ENCODE data around the gene CD209. TPM values are rescaled to one million over a fixed set of nuclear protein-coding genes. Genes with fewer than 3 reads are reported as not detected.

The CD209 gene
- total and polyA plus RNA-seq, 2 donors = 5.3 to 6.2 TPM

DNA sequence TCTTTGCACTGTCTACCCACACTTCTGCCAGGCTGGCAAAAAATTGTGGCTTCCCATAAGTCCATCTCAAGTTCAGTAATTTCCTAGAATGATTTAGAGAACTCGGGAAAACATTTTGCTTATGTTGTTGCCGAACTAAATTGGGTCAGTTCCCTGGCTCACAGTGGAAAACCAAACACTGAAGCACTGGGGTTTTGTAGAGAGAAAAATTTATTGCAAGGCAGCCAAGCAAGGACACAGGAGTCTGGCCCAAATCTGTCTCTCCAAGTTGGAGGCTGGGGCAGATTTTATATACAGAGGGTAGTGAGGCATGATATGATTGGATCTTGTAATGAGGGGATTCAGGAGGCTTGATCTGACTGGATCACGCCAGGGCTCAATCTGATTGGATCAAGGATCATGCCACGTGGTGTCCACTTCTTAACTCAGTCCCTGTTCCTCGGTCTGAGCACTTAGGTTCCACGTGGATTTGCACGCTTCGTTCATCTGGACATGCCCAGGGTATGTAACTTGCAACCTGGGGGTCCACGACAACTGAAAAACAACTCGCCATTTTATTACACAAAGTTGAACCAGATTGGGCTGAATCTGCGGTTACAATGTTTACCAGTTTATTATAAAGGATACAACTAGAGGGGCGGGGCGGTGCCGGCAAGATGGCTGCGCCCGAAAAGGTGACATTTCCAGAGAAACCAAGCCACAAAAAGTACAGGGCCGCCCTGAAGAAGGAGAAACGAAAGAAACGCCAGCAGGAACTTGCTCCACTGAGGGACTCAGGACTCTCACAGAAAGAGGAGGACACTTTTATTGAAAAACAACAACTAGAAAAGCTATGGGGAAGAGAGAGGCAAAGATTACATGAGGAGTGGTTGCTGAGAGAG, 7.3 kb downstream of the CD209 start:
- H3K4me3 ChIP-seq (ENCODE audit: low read depth, low read length) = no peak overlapping the region
- no peaks in the 10 kb centered on the region for H3K36me3 ChIP-seq (ENCODE audit: insufficient read depth)
- WGBS = 80% methylated on average over 19 of the region's 19 CpGs
- H3K27ac ChIP-seq (ENCODE audit: low read depth) = no peak overlapping the region
- DNase-seq (ENCODE audit: extremely low spot score) = no peak
- H3K4me1 ChIP-seq (ENCODE audit: insufficient read depth) = no peaks in the 10 kb centered on the region

DNA sequence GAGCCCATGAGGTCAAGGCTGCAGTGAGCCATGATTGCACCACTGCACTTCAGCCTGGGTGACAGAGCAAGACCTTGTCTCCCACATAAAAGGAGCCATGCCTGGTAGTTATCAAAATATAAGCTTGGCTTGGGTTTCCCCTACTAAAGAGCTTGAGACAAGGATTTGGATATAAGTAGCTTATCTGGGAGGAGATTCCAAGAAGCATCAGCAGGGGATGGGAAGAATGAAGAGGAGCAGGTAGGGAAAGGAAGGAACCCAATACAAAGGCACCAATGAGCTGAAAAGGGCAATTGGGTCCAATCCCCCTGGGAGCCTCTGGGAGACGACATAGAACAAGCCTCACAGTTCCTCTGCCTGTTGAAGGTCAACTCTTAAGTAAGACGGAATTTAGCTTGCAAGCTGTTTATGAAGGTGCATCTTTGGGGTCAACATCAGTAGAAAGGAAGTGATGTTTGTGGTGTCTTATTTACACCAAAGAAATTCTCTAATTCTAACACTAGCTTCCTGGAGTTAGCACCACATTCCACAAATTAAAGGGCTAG, 8.1 kb downstream of the CD209 start:
- no peaks in the 10 kb centered on the region for H3K4me1 ChIP-seq (ENCODE audit: insufficient read depth)
- no peaks in the 10 kb centered on the region for H3K36me3 ChIP-seq (ENCODE audit: insufficient read depth)
- H3K27ac ChIP-seq (ENCODE audit: low read depth) = no peak overlapping the region
- no peak overlapping the region for H3K4me3 ChIP-seq (ENCODE audit: low read depth, low read length)
- 41% methylated on average over 2 of the region's 2 CpGs for WGBS
- DNase-seq (ENCODE audit: extremely low spot score) = no peak

DNA sequence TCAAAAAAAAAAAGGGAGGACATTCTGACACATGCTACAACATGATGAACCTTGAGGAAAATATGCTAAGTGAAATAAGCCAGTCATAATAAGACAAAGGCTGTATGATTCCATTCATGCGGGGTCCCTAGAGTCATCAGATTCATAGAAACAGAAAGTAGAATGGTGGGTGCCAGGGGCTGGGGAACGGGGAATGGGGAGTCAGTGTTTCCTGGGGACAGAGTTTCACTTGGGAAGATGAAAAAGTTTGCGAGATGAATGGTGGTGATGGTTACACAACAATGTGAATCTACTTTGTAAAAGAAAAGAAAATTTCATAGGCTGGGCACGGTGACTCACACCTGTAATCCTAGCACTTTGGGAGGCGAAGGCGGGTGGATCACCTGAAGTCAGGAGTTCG, 9.3 kb downstream of the CD209 start:
- DNase-seq (ENCODE audit: extremely low spot score) = no peak
- H3K27ac ChIP-seq (ENCODE audit: low read depth) = no peak overlapping the region
- no peak overlapping the region for H3K4me3 ChIP-seq (ENCODE audit: low read depth, low read length)
- H3K4me1 ChIP-seq (ENCODE audit: insufficient read depth) = no peaks in the 10 kb centered on the region
- no peaks in the 10 kb centered on the region for H3K36me3 ChIP-seq (ENCODE audit: insufficient read depth)
- WGBS = 82% methylated on average over 7 of the region's 7 CpGs

DNA sequence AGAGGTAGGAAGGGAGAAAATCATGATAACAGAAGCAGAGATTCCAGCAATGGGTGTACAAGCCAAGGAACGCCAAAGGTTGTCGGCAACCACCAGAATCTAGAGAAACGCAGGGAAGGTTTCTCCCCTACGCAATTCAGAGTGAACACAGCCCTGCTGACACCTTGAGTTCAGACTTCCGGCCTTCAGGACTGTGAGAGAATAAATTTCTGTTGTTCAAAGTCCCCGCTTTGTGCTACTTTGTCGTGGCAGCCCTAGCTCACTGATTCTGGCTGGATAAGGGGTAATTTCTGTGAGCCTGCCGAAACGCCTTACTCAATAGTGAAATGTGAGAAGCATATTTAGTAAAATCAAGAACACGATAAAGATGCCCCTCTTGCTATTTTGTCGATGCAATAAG, 10.1 kb downstream of the CD209 start:
- H3K36me3 ChIP-seq (ENCODE audit: insufficient read depth) = no peaks in the 10 kb centered on the region
- H3K4me1 ChIP-seq (ENCODE audit: insufficient read depth) = no peaks in the 10 kb centered on the region
- WGBS = 78% methylated on average over 11 of the region's 11 CpGs
- DNase-seq (ENCODE audit: extremely low spot score) = no peak
- H3K4me3 ChIP-seq (ENCODE audit: low read depth, low read length) = no peak overlapping the region
- H3K27ac ChIP-seq (ENCODE audit: low read depth) = no peak overlapping the region

DNA sequence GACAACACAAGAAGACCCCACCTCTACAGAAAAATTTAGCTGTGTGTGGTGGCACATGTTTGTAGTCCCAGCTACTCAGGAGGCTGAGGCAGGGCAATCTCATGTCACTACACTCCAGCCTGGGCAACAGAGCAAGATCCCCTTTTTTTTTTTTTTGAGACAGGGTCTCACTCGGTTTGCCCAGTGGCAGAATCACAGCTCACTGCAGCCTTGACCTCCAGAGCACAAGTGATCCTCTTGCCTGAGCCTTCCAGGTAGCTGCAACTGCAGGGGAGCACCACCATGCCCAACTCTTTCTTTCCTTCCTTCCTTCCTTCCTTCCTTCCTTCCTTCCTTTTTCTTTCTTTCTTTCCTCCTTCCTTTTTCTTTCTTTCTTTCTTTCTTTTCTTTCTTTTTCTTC, 11.2 kb downstream of the CD209 start:
- no peak overlapping the region for H3K4me3 ChIP-seq (ENCODE audit: low read depth, low read length)
- no peaks in the 10 kb centered on the region for H3K4me1 ChIP-seq (ENCODE audit: insufficient read depth)
- H3K27ac ChIP-seq (ENCODE audit: low read depth) = no peak overlapping the region
- DNase-seq (ENCODE audit: extremely low spot score) = no peak
- no peaks in the 10 kb centered on the region for H3K36me3 ChIP-seq (ENCODE audit: insufficient read depth)
- WGBS = 41% methylated on average over 1 of the region's 1 CpG

DNA sequence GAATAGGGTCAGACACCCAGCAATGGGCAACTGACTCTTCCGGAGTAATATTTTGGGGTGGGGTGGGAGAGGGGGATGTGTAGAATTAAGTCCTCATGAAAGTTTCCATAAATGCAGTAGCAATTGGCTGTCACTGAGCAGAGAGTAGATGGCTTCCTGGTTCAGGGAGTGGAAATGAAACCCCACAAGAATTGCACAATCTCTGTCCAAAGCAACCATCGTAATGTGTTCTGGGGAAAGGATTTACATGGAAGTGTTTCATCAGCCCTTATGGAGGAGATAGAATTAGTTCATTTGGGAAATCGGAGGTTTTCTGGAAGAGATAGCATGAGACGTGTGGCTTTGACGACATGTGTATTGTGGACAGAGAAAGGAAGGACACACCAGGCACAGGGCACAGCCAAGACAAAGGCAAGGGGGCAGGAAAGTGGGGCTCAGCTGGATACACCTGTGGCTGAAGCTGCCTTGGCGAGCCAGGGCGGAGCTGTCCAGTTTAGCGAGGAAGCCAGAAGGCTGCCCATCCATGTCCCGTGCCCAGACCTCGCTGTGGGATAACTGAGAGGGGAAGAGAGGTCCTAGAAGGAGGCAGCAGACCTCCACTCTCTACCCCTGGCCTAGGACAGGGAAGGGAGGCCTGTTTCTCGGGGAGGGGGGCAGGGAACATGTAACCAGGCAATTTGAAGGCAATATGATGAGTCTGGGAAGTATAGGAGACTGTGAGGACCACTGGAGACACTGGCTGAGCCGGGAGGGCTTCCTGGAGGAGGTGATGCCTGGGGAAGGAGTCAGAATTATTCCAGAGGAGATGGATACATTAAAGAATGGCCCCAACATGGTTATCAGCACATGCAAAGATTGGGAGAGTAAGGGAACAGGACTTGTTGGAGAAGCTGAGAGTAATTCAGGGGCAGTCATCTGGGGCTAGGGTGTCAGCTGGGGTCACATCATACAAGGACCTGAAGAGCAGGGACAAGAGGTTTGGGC, 12.8 kb downstream of the CD209 start:
- Histone ChIP-seq H3K27ac (ENCODE audit: low read depth) (no peak overlapping the region), H3K4me1 (ENCODE audit: insufficient read depth) (no peaks in the 10 kb centered on the region), H3K4me3 (ENCODE audit: low read depth, low read length) (no peak overlapping the region), H3K36me3 (ENCODE audit: insufficient read depth) (no peaks in the 10 kb centered on the region)
- DNase-seq (ENCODE audit: extremely low spot score) = no peak
- WGBS = 51% methylated on average over 12 of the region's 12 CpGs

DNA sequence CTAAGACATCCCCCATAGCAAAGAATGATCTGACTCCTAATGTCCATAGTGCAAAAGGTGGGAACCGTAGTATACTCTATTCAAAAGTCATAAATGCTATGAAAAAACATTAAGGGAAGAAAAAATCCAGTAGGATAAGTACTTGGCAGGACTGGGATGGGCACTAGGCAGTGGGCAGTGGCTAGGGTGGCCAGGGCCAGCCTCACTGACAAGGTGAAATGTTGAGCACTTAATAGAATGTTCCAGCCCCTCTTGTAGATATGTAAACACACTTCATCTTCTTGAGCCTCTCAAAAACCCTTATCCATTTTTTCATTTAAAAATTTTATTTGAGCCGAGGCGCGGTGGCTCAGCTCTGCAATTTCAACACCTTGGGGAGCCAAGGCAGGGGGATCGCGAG, 14.0 kb downstream of the CD209 start:
- Histone ChIP-seq H3K36me3 (ENCODE audit: insufficient read depth) (no peaks in the 10 kb centered on the region), H3K4me3 (ENCODE audit: low read depth, low read length) (no peak overlapping the region), H3K4me1 (ENCODE audit: insufficient read depth) (no peaks in the 10 kb centered on the region), H3K27ac (ENCODE audit: low read depth) (no peak overlapping the region)
- no peak for DNase-seq (ENCODE audit: extremely low spot score)
- WGBS = 71% methylated on average over 6 of the region's 6 CpGs

DNA sequence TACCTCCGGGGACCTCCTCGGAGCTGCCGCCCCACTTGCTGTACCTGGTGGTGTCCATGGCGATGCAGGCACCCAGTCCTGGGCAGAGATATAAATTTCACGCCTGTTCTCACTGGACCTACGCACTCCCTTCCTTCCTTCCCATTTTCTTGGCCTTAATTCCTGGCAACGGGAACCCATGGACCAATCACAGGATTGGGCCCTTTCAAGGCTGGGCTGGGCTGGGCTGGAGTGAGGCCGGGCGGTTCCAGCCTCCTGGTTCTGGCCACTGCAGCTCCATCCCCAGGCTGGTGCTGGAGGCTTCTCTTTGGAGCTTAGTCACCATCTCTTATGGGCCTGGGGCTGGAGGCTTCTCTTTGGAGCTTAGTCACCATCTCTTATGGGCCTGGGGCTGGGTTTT, 15.3 kb downstream of the CD209 start, which contains the start of gene CLEC4G:
TSS of gene CLEC4G (minus strand) at position 66 of the 400 bp plus-strand sequence. CDS start at position 58, 8 bp downstream.
- Histone ChIP-seq H3K4me3 (ENCODE audit: low read depth, low read length) (no peak within 1 kb of the TSS), H3K4me1 (ENCODE audit: insufficient read depth) (no peaks in the 10 kb centered on the region), H3K27ac (ENCODE audit: low read depth) (no peak within 1 kb of the TSS), H3K36me3 (ENCODE audit: insufficient read depth) (no peaks in the 10 kb centered on the region)
- DNase-seq (ENCODE audit: extremely low spot score) = no peak
- WGBS = 57% methylated on average over 9 of the region's 9 CpGs

DNA sequence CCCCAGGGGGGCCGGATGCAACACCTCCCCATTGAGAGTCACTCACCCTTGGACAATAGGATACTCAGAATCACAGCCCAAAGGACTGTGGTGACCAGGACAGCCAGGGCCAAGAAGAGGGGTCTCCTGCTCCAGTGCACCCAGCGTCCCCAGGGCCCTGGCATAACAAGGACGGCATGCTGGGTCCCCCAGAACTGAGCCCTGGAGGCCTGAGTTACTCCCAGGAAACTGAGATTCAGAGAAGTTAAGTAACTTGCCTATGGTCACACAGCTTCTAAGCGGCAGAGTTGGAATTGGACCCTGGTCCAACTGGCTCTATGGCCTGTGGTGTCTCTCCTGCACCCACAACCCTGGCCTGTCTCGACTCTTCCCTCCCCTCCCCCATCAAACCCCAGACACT, 15.7 kb downstream of the CD209 start:
- H3K4me3 ChIP-seq (ENCODE audit: low read depth, low read length) = no peak overlapping the region
- no peaks in the 10 kb centered on the region for H3K4me1 ChIP-seq (ENCODE audit: insufficient read depth)
- WGBS = 73% methylated on average over 5 of the region's 5 CpGs
- H3K36me3 ChIP-seq (ENCODE audit: insufficient read depth) = no peaks in the 10 kb centered on the region
- no peak overlapping the region for H3K27ac ChIP-seq (ENCODE audit: low read depth)
- no peak for DNase-seq (ENCODE audit: extremely low spot score)

DNA sequence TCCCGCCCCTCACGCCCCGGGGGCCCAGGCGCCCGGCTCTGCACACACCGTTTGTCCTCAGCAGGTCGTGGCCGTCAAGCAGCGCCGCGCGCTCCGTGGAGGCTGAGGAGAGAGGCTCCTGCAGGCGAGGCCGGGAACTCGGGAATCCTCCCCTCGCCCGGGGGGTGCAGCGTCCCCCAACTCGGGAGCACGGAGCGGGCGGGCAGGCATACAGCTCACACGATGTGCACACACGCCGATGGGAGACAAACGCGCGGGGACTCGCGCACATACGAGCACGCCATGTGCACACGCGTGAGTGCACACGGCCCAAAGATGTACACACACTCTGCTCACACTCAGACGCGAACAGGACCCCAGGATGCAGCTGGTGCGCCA, 16.1 kb downstream of the CD209 start:
- no peak overlapping the region for H3K27ac ChIP-seq (ENCODE audit: low read depth)
- no peak overlapping the region for H3K4me3 ChIP-seq (ENCODE audit: low read depth, low read length)
- no peaks in the 10 kb centered on the region for H3K36me3 ChIP-seq (ENCODE audit: insufficient read depth)
- no peaks in the 10 kb centered on the region for H3K4me1 ChIP-seq (ENCODE audit: insufficient read depth)
- DNase-seq (ENCODE audit: extremely low spot score) = no peak
- 55% methylated on average over 39 of the region's 39 CpGs for WGBS

DNA sequence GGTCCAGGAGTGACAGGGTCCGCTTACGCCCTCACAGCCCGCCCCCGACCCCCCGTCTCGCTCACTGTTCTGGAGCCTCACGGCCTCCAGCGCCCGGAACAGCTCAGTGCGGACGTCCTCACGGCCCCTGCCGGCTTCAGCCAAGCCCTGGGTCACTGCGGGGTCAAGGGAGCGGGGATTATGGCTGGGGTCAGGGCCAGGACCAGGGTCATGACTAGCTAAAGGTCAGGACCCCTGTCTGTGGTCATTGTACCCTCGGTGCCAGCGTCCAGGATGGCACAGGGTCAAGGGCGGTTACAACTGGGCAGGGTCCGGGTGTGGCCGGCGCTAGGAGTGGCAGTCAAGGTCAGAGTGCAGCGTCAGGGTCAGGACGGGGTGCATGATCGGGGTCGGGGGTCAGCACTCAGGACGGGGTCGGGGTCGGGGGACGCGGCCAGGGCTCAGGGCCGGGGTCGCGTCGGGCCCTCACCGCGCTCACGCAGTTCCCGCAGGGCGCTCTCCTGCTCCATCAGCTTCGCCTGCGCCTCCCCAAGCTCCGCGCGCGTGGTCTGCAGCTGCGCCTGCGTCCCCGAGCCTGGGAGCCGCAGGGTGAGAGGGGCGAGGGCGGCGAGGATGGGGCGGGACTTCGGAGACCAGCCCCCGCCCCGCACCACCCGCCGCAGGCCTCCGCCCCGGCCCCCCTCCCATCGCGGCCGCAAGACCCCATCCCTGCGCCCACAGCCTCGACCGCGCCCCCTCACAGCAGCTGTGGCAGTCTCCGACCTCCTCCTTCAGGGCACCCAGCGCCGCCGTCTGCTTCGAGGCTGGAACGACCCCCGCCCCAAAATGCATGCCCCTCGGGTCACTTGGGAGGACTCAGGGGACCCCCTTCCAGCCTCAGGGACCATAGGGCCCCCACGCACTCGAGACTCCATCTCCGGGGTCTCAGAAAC, 16.8 kb downstream of the CD209 start:
- Histone ChIP-seq H3K27ac (ENCODE audit: low read depth) (no peak overlapping the region), H3K4me1 (ENCODE audit: insufficient read depth) (no peaks in the 10 kb centered on the region), H3K4me3 (ENCODE audit: low read depth, low read length) (no peak overlapping the region), H3K36me3 (ENCODE audit: insufficient read depth) (no peaks in the 10 kb centered on the region)
- 3% methylated on average over 78 of the region's 78 CpGs for WGBS
- no peak for DNase-seq (ENCODE audit: extremely low spot score)

DNA sequence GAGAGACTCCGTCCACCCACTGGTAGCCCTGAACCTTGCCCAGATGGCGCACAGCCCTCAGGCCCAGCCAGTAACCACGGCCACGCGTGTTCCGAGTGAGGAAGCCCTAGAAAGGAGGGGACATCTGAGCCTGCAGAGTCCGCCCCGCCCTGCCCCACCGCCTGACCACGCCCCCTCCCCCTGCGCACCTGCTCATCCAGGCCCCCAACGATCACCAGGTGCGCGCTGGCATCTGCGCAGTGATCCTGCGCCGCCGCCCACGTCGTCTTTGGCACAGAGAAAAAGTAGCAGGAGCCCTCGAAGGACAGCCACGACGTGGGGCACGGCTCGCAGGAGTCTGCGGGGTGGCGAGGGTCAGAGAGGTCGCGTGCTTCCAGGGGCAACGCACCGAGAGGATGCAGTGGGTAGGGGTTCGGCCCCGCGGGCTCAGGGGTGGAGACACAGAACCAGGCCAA, 17.5 kb downstream of the CD209 start:
- no peaks in the 10 kb centered on the region for H3K36me3 ChIP-seq (ENCODE audit: insufficient read depth)
- no peak overlapping the region for H3K27ac ChIP-seq (ENCODE audit: low read depth)
- no peak for DNase-seq (ENCODE audit: extremely low spot score)
- H3K4me1 ChIP-seq (ENCODE audit: insufficient read depth) = no peaks in the 10 kb centered on the region
- H3K4me3 ChIP-seq (ENCODE audit: low read depth, low read length) = no peak overlapping the region
- WGBS = 4% methylated on average over 34 of the region's 34 CpGs

DNA sequence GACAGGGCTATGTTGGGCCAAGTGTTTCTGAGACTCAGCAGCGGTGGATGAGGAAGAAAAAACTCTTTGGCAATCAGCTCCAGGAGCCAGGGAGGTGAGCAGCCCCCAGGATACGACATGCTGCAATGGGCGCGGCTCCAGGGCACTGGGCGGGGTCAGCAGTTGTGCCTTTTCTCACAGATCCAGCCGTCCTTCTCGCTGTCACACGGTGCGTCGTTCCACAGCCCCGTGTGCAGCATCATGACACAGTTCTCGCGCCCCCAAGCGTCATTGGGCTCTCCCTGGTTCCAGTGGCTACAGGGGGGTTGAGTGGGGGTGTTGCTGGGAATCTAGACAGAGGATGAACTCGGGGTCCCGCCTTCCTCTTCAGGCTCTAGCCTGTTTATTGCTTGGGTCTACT, 18.1 kb downstream of the CD209 start:
- no peak overlapping the region for H3K4me3 ChIP-seq (ENCODE audit: low read depth, low read length)
- DNase-seq (ENCODE audit: extremely low spot score) = no peak
- no peak overlapping the region for H3K27ac ChIP-seq (ENCODE audit: low read depth)
- WGBS = 15% methylated on average over 16 of the region's 16 CpGs
- no peaks in the 10 kb centered on the region for H3K36me3 ChIP-seq (ENCODE audit: insufficient read depth)
- no peaks in the 10 kb centered on the region for H3K4me1 ChIP-seq (ENCODE audit: insufficient read depth)

Measured in urinary bladder (tissue), 4 donors.